ENCODE measurements around the gene MRTFA.

The MRTFA gene

GRCh38 chr22:40363059-40363458 is 273.5 kb downstream of the MRTFA start:
- no peak for DNase-seq
- TF ChIP-seq POLR2A (IDR thresholded peaks at IDR 0.05; ENCODE audit: low read length): no peak
- no peak for TF ChIP-seq GATA1 (IDR thresholded peaks at IDR 0.05; ENCODE audit: low read depth, low read length)

GRCh38 chr22:40361100-40361499 is 275.4 kb downstream of the MRTFA start:
- DNase-seq: no peak
- TF ChIP-seq GATA1 (IDR thresholded peaks at IDR 0.05; ENCODE audit: low read depth, low read length): no peak

All from erythroblast (primary cell).